NCI-H526 treated with DMSO at 0.1 percent for 48 hours (cell line): ENCODE data around the gene SLC4A4.

Experiments
- DNase-seq: peaks from one replicate; lab custom pipeline; 2025; lab: John Stamatoyannopoulos, UW

Gene SLC4A4

DNA sequence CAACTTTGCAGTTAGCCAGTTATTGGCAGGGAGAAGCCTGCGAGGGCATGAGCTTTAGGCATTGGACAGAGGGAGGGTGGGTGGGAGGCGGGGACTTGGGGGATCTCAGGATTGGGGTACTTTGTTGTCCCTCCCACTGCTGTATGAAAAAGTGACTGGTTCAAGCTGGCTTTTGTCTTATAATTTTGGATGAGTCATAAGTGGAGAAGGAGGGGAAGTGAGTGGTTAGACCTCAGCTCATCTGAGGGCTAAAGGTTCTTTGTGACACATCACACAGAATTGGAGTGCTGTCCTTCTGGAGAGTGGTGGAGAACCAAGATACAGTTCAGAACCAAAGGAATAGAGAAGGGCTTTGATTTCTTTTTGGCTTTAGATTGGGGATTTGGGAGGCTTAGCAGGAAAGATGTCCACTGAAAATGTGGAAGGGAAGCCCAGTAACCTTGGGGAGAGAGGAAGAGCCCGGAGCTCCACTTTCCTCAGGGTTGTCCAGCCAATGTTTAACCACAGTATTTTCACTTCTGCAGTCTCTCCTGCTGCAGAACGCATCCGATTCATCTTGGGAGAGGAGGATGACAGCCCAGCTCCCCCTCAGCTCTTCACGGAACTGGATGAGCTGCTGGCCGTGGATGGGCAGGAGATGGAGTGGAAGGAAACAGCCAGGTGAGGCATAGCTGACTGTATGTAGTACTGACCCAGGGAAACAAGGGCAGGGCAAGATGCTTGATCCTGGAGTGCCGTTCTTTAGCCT, at the start of gene SLC4A4:
SLC4A4 (plus strand) TSS at position 175 of the 748 bp plus-strand sequence.
- no peak for DNase-seq

DNA sequence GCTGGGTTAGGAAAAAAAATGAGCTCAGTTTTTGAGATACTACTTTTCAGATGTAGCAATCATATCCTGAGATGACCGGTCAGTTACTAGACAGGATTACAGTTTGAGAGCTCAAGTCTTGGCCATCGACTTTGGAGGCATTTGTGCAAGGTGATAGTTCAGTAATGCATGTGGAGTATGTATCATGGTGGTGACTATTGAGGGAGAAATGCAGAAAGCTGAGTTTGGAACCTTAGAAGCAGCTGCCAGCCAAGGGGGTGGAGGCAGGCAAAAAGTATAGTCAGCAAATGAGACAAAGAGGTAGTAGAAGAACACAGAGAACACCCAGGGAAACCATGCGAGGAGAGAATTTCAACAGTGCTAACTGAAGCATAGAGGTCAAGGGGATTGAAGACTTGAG, 48.7 kb upstream of the SLC4A4 start:
- DNase-seq = no peak

DNA sequence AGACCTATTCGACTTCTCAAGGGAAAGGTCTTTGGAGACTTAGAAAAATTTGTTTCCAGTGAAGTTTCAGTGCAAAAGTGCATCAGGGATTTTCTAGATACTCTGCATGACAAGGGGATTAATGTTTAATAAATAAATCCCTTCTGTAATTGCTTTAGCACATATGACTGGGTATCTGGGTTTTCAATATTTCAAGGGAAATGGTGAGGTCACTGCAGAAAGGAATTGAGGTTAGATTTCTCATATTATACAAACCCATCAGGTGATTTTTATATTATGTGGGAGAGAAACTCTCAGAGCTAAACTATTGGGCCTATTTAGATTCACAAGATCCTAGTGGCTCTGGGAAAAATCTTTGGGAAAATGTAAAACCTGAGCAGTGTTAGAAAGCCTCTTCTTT, 48.3 kb upstream of the SLC4A4 start:
- no peak for DNase-seq

DNA sequence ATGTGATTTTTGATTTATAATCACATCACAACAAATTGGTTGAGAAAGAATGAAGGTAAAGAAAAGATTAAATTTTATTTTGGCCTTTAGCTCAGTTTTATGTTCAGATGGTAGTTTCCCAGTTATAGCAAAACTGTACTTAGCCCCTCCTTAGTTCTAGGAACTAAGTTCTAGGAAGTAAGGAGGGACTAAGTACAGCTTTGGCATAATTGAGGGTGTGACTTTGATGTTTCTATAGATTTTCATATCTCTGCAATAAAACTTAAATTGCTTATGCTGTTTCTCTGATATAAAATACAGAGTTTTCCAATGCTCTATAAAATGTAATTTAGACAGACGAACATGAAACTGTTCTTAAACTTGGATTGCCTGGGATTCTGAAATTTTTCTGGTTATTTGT, 46.6 kb upstream of the SLC4A4 start:
- DNase-seq = no peak

GRCh38 chr4:71293705-71294104, 45.1 kb upstream of the SLC4A4 start:
- DNase-seq = no peak

GRCh38 chr4:71294301-71294700, 44.5 kb upstream of the SLC4A4 start:
- DNase-seq = no peak

DNA sequence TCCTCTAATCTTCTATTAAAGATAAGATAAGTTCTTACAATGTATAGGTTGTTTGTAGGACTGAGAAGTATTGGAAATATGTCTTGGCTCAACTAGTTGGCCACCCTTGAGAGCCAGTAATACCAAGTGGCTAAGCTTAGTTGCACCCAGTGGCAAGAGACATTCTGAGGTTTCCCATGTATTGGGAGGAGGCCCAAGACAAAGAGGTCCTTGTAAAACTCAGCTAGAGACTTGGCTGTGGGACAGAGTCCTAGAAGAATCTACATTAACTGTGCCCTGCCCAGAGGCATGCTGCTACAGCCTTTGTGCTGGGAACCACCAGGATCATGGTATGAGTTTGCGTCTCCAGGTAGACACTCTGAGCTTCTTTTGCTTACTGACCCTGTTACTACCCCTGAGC, 41.9 kb upstream of the SLC4A4 start:
- no peak for DNase-seq

GRCh38 chr4:71300362-71300761, 38.5 kb upstream of the SLC4A4 start:
- no peak for DNase-seq

DNA sequence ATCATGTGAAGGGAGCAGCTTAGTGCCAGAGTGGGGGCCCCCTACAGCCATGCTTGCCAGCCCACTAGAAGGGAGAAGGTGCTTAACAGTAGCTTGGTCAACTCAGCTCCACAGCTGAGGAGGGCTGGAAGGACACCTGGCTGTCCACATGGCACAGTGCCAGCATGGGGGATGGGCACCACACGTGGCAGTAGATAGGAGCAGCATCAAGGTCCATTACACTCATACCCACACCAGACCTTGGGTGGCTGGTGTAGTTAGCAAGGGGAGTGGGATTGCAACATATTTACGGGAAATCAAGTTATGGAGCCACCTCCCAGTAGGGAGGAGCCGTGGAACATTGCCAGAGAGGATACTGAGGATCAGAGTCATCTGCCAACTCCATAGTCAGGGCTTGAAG, 37.9 kb upstream of the SLC4A4 start:
- DNase-seq = no peak

DNA sequence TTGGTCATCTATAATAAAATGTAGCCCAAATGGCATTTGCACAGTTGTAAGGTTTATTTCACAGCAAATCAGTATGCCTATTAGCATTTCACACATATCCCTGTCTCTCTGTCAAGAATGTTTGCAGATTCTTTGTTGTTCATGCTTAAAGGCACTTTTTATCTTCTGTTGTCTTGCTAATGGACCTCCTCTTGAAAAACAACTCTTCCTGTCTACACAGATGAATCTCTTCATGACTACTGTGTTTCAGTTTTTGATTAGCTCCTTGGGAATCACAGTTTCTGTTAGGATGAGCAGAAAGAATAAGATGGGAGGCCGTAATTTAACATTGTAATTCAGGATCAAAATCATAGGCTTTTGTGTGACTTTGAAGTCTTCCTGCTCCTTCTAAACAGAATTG, 35.5 kb upstream of the SLC4A4 start:
- DNase-seq = no peak

- no peak for DNase-seq
Observed at GRCh38 chr4:71303850-71304249, 35.0 kb upstream of the SLC4A4 start.

DNA sequence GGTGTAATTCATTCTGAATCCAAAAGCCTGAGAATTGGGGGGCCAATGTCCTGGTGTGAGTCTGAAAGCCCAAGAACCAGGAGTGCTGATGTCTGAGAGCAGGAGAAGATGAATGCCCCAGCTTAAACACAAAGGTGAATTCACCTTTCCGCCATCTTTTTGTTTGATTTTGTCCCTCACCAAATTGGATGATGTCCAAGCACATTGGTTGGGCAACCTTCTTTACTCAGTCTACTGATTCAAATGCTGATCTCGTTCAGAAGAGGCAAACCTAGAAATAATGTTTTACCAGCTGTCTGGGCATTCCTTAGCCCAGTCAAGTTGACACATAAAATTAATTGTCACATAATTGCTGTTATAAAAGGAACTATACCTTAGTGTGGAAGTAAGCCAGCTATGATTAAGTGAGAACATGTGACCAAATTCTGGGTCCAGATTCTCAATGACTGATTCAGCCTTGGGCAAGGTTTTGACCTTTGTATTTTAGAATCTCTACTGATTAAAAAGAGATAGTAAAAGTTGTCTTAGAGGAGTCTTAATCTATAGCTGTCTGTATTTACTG, 34.5 kb upstream of the SLC4A4 start:
- DNase-seq = no peak

GRCh38 chr4:71307729-71308128, 31.1 kb upstream of the SLC4A4 start:
- DNase-seq = no peak

- no peak for DNase-seq
Observed at GRCh38 chr4:71322425-71322824, 16.4 kb upstream of the SLC4A4 start.

- DNase-seq = no peak
Observed at GRCh38 chr4:71333368-71333767, 5.5 kb upstream of the SLC4A4 start.

- DNase-seq = no peak
Observed at GRCh38 chr4:71333960-71334359, 4.9 kb upstream of the SLC4A4 start.

DNA sequence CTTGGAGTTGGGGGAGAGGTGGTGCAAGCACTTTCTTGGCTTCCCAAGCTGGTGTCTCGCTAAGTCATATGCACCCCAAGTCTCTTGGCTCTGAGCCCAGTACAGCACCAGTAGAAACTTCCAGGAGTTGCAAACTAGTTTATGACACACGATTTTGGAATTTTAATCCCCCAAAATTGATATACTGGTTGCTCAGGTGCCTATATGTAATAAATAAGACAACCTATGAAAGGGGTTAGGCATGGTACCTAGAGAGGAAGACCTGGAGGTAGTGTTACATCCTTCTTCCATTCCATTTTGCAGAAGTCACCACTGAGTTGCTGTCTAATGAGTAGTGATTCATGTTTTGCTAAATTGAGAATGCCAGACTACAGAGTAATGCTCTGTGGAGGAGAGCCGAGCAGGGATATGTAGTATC, 4.3 kb upstream of the SLC4A4 start:
- no peak for DNase-seq

- DNase-seq = no peak
Observed at GRCh38 chr4:71343670-71344466, 5.0 kb downstream of the SLC4A4 start.

DNA sequence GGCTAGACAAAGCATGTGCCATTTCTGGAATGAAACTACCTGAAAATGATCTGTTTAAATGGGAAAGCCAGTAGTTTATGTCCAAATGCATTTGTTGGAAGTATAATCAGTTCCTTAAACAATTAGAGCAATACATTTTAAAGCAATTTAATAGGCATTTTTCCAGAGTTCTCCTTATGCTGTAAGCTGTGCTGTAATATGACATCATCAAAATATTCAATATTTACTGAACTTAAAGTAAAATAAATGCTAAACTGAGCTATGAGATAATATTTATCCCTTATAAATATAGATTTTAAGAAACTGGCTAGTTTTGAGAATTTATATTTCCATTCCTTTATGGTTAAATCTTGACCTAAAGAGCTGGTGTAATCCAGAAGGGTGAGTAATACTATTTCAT, 7.9 kb downstream of the SLC4A4 start:
- no peak for DNase-seq

DNA sequence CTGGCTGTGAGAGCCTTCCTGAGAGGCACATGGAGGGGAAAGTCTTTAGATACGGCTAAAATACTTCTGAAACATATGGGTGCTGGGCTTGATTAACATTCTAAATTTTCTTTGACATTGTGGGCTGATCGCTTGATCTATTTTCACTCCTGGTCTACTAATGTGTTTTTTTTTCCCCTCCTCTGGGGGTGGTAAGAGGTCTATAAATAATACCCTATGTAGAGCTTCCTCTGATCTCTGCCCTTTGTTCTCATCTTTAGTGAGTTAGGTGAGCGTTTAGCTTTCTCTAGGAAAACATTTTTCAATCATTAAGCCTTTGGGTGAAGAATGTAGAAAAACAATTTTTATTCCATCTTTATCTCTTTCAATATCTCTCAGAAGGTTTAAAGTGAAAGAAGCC, 9.8 kb downstream of the SLC4A4 start:
- DNase-seq = no peak

DNA sequence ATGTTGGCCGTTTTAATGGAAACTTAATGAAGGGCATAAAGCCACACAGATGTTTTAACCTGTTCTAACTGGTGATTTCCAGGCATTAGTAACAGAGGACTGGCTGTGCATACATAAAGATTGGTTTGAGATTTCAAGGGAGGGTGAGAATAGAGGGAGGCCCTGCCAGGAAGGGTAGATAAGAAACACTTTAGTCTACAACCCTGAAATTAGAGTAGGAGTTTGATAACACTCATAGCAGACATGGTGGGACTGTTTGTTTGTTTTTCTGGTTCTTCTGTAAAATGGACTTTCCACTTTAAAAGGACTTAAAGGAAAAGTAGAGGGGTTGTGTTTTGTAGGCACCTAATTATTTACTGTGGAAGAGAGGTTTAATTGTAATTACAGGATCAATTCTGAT, 16.2 kb downstream of the SLC4A4 start:
- DNase-seq = no peak

GRCh38 chr4:71355971-71356370, 17.2 kb downstream of the SLC4A4 start:
- no peak for DNase-seq
